Measurements from ENCODE around the gene SLC22A14. TPM values are rescaled to one million over a fixed set of nuclear protein-coding genes. Genes with fewer than 3 reads are reported as not detected.

Gene SLC22A14
- polyA plus RNA-seq, 3 donors, result 0.62 to 0.98 (median 0.66) TPM

DNA sequence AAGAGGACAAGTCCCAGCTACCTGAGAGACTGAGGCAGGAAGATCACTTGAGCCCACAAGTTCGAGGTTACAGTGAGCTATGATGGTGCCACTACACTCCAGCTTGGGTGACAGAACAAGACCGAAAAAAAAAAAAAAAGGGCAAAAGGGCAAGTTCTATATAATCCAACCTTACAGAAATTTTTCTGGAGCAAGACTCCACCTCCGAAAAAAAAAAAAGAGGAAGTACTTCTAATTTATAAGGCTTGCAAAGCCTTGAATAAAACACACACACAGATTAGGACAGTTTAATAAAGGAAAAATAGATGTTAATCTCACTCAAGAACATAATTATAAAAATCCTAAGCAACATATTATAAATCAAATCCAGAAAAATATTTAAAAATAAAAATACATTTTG lies 50.1 kb downstream of the SLC22A14 start:
- DNase-seq (ENCODE audit: extremely low read depth in 1 of 11, low read depth in 9 of 11, low spot score in 4 of 11), result no peak

DNA sequence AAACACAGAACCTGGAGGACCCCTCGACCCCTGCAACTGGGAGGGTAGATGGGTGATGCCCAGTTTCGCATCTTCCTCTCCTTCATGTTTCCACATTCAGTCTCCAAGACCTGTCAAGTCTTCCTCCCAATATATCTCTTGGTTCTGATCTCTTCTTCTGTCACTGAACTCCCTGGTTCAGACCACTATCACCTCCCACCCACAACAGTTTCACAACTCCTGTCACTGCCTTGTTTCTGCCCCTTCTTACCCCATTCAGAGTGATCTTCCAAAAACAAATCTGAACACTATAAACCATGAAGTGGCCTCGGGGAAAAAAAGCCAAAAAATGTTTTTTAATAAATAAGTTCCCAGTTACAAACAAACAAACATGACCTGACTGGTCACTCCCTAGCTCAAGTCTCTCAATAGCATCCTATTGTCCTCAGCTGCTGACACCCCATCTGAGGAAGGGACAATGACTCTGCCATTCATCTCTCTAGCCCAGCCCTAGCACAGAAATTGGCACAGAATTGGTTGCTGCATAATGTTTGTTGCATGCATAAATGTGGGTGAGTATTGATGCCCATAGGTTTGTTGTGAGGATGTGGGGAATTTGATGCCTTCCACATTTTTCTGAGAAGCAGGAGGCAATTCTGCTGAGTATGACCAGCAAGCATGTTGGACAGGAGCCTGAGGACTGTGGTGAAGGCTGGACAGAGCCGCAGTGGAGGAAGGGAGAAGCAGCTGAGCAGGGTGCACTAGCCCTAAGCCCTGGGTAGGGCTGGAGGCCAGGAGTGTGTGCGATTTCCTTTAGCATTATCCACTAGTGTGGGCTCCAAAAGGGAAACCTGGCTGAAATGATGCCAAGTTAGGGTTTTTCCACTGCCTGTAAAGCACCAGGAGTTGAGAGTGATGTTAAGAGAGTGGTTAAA lies 52.3 kb downstream of the SLC22A14 start:
- DNase-seq (ENCODE audit: extremely low read depth in 1 of 11, low read depth in 9 of 11, low spot score in 4 of 11), result no peak

DNA sequence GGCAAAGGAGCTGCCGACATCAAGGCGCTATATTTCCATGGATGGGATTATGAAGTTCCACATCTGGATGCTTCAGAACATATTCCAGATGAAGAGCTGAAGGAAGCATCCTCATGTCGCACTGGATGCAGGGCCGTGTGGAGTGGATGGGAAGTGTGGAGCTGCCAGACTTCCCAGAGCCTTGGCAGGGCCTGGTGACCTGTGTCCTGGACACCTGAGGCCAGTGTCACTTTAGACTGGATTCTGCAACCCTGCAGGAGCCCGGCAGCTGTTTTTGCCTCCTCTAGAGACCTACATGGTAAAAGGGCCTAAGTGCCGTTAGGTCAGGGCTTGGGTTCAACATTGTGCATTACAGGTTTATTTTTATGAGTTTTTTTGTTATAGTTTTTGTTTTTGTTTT lies 53.2 kb downstream of the SLC22A14 start:
- no peak for DNase-seq (ENCODE audit: extremely low read depth in 1 of 11, low read depth in 9 of 11, low spot score in 4 of 11)

DNA sequence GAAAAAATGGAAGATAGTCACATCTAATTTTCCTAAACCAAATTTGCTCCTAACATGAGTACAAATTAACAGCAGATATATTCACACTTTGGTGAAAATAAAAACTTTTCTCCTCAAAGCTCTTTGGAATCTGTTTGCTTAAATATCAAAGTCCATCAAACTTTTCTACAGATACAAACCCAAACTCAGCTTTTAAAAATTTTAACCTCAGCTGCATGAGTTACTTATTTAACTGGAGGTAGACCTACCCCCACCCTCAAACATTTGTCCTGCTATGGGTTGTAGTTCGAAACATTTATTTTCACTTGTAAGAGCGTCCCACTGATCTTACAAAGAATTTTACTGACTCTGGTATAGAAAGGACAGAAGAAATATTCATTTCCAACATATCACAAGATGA lies 55.6 kb downstream of the SLC22A14 start:
- DNase-seq (ENCODE audit: extremely low read depth in 1 of 11, low read depth in 9 of 11, low spot score in 4 of 11), result no peak

DNA sequence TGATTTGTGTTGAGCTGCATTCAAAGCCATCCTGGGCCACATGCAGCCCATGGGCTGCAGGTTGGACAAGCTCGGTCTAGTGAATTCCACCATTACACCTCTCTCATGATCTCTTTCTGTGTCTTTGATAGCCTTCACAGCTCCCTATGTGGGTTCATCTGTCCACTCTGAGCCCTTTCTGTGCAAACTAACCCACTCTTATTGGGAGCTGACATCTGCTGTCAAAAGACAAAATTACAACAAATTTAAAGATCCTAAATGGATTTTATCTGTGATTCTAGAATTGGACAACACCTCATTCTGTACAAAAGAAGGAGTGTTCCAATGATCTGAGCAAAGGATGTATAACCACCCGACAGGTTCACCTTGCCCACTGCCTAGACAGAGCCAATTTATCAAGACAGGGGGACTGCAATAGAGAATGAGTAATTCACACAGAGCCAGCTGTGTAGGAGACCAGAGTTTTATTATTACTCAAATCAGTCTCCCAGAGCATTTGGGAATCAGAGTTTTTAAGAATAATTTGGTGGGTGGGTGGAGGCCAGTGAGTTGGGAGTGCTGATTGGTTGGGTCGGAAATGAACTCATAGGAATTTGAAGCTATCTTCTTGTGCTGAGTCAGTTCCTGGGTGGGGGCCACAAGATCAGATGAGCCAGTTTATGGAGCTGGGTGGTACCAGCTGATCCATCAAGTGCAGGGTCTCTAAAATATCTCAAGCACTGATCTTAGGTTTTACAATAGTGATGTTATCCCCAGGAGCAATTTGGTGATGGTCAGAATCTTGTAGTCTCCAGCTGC lies 61.9 kb downstream of the SLC22A14 start:
- no peak for DNase-seq (ENCODE audit: extremely low read depth in 1 of 11, low read depth in 9 of 11, low spot score in 4 of 11)

DNA sequence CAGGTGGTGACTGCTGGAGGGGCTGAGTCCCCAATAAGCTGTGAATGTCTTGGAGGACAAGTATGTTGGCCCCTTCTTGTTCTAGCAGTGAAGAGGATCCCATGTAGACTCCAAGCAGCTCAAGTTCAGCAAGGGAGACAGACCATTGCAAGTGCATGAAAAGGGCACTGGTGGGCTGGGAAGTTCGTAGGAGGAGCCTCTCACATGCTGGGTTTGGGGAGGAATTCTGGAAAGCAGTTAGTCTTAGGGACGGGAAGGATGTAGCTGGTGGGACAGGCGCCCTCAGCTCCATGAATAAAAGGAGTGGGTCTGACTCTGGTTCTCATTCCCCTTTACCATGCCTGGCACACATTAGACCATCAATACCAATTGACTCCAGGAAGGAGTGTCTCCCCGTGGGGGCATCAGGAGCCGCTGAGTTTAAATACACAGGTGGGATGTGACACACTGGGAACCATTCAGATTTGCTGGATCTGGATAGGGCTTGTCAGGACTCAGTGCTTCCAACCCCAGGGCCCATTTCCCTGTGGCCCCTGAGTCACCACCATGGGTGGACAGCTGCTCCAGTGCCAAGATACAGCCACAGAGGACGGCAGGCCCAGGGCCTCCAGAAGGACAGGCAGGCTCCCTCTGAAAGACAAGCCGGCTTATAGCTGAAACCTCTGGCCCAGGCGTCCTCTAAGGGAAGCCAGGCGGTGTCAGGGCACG lies 63.9 kb downstream of the SLC22A14 start:
- no peak for DNase-seq (ENCODE audit: extremely low read depth in 1 of 11, low read depth in 9 of 11, low spot score in 4 of 11)

DNA sequence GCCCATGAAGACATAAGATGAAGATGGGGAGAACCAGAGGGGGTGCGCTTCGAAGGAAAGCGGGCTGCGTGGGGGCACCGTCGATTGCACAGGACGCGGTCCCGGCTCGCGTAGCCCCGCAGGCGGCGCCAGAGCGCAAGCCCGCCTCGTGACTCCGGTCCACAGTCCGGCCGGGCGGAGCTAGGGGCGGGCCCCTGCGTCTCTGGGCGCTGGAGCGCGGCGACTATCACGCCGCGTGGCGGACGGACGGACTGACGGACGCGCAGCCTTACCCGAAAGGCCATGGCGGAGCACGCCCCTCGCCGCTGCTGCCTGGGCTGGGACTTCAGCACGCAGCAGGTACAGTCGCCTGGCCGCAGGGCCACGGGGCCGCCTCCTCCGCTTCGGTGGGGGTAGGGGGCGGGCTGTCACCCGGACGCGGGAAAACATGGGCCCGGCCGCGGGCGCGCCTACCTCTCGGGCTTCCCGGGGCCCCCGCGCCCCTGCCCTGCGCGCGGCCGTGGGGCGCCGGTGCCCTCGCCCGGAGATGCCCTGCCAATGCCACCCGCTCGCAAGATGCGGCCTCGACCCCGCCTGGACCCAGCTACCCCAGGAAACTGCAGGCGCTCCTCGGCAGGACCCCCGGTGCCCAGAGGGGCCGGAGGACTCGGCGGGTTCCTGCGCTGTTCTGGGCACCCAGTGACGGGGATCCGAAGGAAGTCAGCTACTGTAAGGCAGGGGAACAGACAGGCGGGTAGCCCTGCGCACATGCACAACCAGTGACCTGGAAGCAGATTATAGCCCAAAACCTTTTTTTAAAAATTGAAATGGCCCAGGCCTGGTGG lies 64.7 kb downstream of the SLC22A14 start, which contains the start of gene XYLB:
XYLB (plus strand) TSS at position 199 of the 824 bp plus-strand sequence; CDS start at position 283, 84 bp downstream.
- peak; percentile 56 to 80 (median 71) for DNase-seq (ENCODE audit: extremely low read depth in 1 of 11, low read depth in 9 of 11, low spot score in 4 of 11)

DNA sequence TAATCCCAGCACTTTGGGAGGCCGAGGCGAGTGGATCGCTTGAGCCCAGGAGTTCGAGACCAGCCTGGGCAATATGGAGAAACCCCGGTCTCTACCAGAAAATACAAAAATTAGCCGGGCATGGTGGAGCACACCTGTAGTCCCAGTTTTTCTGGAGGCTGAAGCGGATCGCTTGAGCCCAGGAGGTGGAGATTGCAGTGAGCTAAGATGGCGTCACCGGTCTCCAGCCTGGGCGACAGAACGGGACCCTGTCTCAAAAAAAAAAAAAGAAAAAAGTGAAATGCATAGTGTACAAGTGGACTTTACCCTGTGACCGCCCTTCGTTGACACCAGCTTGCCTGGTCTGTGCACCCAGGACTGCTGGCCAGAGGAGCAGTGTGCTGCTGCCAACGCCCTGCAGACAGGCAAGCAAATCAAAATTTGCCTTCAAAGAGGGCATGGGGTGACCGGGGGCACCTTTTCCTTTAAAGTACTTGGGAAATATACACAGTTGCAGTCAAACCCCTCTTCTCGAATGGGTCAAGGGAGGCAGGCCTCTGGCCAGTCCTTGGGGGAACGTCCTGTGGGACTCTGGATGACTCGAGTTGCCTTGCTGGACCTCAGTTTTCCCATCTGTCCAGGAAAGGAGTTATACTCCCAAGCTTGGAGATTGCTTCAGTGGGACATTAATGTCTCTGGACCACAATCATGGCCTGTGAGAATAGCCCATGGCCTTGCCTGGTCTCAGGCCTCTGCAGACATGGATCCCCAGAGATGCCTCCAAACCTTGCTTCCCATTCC lies 65.5 kb downstream of the SLC22A14 start:
- no peak for DNase-seq (ENCODE audit: extremely low read depth in 1 of 11, low read depth in 9 of 11, low spot score in 4 of 11)

DNA sequence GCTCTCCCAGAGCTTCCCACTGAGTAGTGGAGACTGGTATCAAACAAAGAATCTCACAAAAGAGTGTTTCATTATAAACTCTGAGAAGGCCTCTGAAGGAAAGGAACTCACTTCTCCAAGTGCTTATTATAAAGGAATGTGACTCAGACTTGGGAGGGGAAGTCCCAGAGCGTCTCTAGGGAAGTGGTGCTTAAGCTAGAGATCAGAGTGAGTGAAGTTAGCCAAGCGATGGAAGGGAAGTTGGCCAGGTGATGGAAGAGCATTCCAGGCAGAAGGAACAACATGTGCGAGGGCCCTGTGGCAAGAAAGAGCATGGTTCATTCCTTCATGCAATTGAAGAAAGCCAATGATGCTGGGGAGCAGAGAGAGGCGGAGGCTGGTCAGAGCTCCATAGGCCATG lies 66.8 kb downstream of the SLC22A14 start:
- no peak for DNase-seq (ENCODE audit: extremely low read depth in 1 of 11, low read depth in 9 of 11, low spot score in 4 of 11)

DNA sequence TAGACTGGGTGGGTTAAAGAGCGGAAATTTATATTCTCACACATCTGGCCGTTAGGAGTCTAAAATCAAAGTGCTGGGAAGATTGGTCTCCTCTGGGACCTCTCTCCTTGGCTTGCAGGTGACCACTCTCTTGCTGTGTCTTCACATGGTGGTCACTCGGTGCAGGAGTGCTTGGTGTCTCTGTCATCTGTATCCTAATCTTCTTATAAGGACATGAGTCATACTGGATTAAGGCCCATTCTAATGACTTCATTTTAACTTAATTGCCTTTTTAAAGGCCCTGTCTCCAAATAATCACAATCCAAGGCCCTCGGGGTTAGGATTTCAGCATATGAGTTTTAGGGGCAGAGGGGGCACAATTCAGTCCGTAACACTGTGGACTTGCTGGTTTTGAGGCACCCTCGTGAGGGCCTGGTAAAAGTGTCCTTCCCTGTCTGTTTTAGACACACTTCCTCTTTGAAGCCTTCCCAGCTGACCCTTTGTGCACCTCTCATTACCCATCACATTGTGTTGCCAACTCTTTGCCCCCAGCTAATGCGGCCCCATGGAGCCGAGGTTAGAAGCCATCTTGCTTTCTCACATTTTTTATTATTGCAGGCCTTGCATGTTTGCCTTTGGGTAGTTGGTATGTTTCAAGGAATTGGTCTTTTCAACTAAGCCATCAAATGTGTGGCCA lies 67.7 kb downstream of the SLC22A14 start:
- no peak for DNase-seq (ENCODE audit: extremely low read depth in 1 of 11, low read depth in 9 of 11, low spot score in 4 of 11)

DNA sequence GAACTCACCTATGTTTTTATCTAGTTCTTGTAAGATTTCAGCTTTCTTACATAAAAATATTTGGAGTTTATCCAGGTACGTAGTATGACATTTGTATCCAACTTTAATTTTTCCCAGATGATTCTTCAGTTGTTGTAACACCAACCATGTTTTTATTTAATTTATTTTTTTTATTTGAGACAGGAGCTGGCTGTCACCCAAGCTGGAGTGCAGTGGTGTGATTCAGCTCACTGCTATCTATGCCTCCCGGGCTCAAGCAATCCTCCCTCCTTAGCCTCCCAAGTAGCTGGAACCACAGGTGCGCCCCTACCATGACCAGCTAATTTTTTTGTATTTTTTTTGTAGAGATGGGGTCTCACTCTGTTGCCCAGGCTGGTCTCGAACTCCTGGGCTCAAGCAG lies 71.1 kb downstream of the SLC22A14 start:
- no peak for DNase-seq (ENCODE audit: extremely low read depth in 1 of 11, low read depth in 9 of 11, low spot score in 4 of 11)

DNA sequence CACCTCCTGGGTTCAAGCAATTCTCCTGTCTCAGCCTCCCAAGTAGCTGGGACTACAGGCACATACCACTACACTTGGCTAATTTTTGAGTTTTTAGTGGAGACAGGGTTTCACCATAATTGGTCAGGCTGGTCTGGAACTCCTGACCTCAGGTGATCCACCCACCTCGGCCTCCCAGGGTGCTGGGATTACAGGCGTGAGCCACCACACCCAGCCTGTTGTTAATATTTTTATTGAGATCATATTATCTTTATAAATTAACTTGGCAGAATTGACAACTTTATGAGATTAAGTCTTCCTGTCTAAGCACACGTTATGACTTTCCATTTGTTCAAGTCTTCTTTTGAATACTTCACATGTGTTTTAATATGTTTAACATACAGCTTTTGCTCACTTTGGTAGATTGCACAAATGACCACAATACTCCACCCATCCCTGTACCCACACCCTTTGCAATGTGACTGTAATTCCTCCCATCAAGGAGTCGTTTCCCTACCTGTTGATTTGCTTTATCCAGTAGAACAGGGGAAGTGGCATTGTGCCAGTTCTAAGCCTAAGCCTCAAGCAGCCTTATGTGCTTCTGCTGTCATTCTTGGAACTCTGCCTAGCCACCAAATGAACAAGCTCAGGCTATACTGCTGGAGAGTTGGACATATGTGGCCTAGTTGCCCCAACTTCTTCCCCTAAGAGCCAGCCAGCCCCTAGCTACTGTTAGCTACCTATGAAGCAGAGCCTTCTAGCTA lies 72.7 kb downstream of the SLC22A14 start:
- peak in 2 of 11 donors; percentile 10 to 13 for DNase-seq (ENCODE audit: extremely low read depth in 1 of 11, low read depth in 9 of 11, low spot score in 4 of 11)

DNA sequence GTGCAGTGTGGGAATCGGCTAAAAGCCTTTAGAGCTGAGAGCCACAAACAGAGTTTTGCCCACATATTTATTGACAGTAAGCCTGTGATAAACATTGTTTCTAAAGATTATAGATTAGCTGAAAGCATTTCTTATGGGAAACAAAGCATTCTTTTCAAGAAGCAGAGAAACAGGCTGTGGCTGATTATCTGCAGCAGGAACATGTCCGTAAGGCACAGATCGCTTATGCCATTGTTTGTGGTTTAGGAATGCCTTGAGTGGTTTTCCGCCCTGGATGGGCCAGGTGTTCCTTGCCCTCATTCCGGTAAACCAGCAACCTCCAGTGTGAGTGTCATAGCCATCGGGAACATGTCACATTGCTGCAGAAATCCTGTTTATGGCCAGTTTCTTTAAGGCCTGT lies 76.9 kb downstream of the SLC22A14 start:
- DNase-seq (ENCODE audit: extremely low read depth in 1 of 11, low read depth in 9 of 11, low spot score in 4 of 11), result no peak

DNA sequence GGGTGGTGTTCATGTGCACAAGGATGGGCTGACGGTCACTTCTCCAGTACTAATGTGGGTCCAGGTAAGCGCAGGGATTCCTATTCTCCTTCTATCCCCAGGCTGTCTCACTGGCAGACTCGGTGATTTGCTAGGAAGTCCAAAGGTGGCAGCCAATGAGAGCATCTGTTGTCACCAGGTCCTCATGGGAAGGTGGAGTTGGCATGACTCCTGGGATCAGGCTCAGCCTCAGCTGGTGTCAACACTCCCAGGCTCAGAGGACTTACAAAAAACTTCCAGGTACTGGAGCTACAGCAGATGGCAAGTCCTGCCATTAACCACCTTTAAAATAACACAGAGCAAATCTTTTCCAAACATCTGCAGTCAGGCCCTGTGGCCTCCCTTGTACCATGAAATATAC lies 78.3 kb downstream of the SLC22A14 start:
- DNase-seq (ENCODE audit: extremely low read depth in 1 of 11, low read depth in 9 of 11, low spot score in 4 of 11), result no peak

DNA sequence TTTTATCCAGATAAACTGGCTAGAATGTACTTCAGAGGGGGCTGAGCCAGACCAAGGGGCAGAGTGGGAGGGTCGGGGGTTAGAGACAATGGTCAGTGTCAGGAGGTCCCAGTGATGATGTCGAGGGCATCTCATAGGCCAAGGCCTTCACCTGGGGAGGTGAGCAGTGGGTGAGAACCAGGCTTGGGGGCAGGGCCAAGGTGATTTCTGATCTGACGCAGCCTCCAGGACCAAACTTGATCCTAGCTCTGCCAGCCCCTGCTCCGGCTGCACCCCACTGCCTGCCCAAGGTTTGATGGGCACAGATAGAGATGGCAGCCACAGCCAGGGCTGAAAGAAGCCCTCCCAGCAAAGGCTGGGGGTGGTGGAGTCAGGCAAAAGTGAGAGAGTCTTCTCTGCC lies 79.4 kb downstream of the SLC22A14 start:
- no peak for DNase-seq (ENCODE audit: extremely low read depth in 1 of 11, low read depth in 9 of 11, low spot score in 4 of 11)

DNA sequence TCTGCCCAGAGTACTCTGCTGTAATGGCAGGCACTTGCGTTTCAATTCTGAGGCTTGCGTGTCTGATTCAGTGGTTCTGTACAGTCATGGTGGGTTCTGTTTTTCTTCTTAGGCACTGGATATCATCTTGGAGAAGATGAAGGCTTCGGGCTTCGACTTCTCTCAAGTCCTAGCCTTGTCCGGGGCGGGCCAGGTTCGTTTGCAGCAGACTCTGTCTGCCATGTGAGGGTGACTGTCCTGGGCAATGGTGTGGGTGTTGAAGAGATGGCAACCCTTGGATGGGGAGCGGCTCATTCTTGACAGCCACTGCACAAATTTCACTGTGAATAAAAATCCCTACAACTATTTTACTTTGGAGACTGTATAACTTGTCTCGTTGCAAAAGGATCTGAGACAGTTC lies 80.7 kb downstream of the SLC22A14 start:
- no peak for DNase-seq (ENCODE audit: extremely low read depth in 1 of 11, low read depth in 9 of 11, low spot score in 4 of 11)
